IMR-90 (cell line): ENCODE data around the gene GABBR1.
A peak's percentile ranks its signal among the peaks of the same experiment; 100 is the strongest.

Experiments
- BHLHE40 ChIP-seq: fragments of 150-350 bp; IDR thresholded peaks from 2 replicates; pipeline ENCODE4 v1.6.1; 2016; ENCODE audit warnings: mild to moderate bottlenecking, low read depth, low read length
- CEBPB ChIP-seq: IDR thresholded peaks from 2 replicates; pipeline ENCODE4 v1.6.1; 2012; ENCODE audit warnings: low read depth, low read length, improper control_type of control experiment
- CTCF ChIP-seq: conservative IDR thresholded peaks from 2 replicates; pipeline ENCODE4 v1.5.1; 2012; ENCODE audit warnings: mild to moderate bottlenecking, low read depth, low read length, improper control_type of control experiment
- ELK1 ChIP-seq: fragments of 150-350 bp; IDR thresholded peaks from 2 replicates; pipeline ENCODE4 v1.6.1; 2016; ENCODE audit warnings: low read depth, mild to moderate bottlenecking, low read length, moderate library complexity, borderline replicate concordance
- MAFK ChIP-seq: IDR thresholded peaks from 2 replicates; pipeline ENCODE4 v1.6.1; 2012; ENCODE audit warnings: low read depth, low read length, improper control_type of control experiment
- MXI1 ChIP-seq: IDR thresholded peaks from 2 replicates; pipeline ENCODE4 v1.6.1; 2012; ENCODE audit warnings: low read depth, mild to moderate bottlenecking, low read length, moderate library complexity, borderline replicate concordance
- POLR2A ChIP-seq: IDR thresholded peaks from 2 replicates; pipeline ENCODE4 v1.6.1; 2012; ENCODE audit warnings: mild to moderate bottlenecking, low read depth, low read length
- RAD21 ChIP-seq: IDR thresholded peaks from 2 replicates; pipeline ENCODE4 v1.6.1; 2012; ENCODE audit warnings: low read length, improper control_type of control experiment
- RFX5 ChIP-seq: IDR thresholded peaks from 2 replicates; pipeline ENCODE4 v1.8.0; 2012; ENCODE audit warnings: low read depth, mild to moderate bottlenecking, low read length, moderate library complexity
- SMC3 ChIP-seq: fragments of 150-350 bp; IDR thresholded peaks from 2 replicates; pipeline ENCODE4 v1.6.1; 2016; ENCODE audit warnings: low read depth, mild to moderate bottlenecking, antibody characterized with exemption, low read length, moderate library complexity
- USF2 ChIP-seq: fragments of 150-350 bp; IDR thresholded peaks from 2 replicates; pipeline ENCODE4 v1.6.1; 2017; ENCODE audit warnings: mild to moderate bottlenecking, antibody characterized with exemption, low read length, low read depth

GRCh38 chr6:29602564-29603361 lies 30.2 kb downstream of the GABBR1 start:
- TF ChIP-seq RAD21 (no peak), CTCF (peak; percentile 18; the same call in 1 of the 2 replicates), SMC3 (no peak), MXI1 (no peak), POLR2A (no peak), CEBPB (no peak), MAFK (no peak), USF2 (no peak), RFX5 (no peak), ELK1 (no peak), BHLHE40 (no peak)
